ENCODE results near the gene FAM47E. TPM values are rescaled to one million over a fixed set of nuclear protein-coding genes. Genes with fewer than 3 reads are reported as not detected.

Gene FAM47E, protein sequence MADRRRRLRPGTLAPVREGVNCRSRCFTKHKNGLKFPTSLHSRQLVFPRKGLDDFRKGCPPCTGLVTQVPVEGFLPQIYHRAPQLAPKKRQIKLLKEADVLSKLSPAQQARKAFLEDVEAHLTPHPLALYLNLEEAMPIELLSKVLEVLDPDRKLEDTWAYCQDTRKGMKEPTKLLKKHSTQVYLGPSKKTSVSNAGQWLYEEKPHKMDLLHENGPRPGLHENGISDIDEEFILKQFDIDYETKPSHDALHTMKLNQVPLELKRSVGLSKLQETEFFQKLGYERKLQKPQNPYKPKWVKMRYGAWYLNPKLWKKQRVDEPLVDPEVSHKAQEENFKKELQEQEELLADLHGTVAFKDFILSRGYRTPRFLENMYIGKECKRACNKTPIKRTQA
- total RNA-seq, result 0.32 and 1.4 TPM in 2 replicates

DNA sequence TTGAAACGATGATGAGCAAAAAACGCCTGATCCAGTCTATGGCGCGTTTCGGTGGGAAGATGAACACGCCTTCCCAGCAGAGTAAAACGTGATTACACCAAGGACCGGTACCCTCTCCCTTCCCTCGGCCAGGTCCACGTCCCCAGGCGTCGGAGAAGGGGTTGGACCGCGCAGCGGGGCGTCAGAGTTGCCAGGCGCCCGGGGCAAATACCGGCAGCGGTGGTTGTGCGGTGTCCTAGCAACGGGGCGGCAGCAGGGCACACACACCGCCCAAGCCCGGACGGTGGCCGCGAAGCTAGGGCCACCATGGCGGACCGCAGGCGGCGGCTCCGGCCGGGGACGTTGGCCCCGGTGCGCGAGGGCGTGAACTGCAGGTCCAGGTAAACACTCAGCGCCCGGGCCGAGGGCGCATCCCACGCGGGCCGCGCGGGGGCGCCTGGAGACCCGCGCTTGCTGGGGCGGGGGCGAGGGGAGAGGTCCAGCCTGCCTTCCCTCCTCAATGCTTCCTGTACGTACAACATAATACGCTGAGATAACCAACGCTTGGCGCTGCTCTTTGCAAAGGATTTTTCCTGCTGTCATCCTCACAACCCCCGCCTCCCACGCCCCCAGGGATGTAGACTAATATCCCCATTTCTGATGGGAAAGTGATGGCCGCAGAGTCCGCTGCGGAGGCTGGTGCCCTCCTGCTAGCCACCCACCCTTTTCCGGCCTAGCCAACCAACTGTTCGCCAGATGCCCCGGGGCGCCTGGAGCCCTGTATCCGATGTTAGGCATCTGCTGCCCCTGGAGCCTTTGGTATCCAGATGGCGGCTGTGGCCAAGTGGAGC is at the start of gene FAM47E:
FAM47E (plus strand) TSS at position 281 of the 830 bp plus-strand sequence; CDS start at position 307, 26 bp downstream.

DNA sequence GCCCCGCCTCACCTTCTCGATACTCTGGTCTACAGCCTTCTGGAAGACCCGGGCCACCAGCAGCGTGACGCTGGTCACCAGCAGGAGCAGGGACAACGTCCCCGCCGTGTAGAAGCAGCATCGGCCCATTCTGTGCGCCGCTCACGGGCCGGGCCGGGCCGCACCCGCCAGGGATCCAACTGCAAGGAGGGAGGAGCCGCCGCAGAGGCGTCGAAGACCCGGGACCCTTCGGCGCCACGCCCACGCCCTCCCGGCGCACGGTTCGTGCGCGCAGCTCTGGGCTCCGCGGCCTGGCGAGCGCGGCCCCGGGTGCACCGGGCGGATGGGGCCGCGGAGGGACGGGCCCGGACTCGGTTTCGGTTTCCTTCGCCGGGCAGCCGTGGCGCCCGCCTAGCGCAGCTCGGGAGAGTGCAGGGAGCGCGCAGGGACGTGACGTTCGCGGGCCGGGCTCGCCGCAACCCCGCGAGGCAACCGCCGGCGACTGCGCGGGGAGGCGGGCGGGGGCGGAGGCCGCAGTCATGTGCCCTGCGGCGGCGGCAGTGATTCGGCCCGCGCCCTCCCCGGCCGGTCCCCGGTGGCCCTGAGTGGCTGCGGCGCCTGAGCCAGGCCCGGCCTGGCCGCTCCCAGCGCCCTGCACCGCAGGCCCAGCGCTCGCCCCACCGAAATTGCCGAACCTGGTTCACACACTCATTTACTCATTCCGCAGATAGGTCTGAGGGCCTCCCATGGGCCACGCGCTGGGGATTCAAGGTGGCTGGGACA is 37.9 kb upstream of the FAM47E start, which contains the start of gene SCARB2:
SCARB2 (minus strand) TSS at position 410 of the 762 bp plus-strand sequence; CDS start at position 129, 281 bp downstream.

DNA sequence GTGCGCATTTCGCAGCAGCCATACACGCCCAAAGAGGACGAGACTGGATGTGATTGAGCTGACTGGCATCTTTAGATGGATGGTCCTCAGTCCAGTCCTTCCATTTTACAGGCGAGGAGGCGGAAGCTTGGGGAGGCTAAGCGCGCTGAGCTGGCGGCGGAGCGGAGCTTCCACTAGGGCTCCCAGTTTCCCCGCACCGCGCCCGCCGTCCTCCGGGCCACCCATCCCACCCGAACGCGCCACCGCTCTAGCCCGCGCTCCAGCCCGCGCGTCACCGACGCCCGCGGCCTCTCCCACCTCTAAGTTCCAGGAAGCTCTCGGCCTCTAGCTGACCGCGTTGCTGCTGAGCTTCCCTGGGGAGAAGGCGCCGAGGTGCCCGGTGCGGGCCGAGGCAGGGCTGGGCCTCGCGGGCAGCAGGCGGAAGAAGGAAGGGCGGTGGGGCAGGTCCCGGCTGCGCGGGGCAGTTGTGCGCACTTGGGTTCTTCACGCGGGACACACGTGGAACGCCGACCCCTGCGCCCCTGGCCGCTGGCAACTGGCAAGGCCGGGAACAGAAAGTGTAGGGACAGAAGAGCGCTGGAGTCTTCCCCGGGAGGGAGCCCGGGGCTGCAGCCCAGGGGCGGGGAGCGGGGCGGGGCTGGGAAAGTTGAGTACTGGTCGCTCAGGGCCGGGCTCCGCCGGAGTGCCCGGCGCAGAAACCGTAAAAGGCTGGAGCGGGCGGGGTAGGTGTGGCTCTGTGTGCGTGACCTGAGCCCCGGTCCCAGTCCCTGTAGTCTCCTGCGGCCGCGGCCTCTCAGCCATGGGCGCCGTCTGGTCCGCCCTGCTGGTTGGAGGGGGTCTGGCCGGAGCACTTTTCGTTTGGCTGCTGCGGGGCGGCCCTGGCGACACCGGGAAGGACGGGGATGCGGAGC is 54.7 kb downstream of the FAM47E start, which contains the start of gene STBD1:
STBD1 (plus strand) TSS at position 763 of the 911 bp plus-strand sequence; CDS start at position 800, 37 bp downstream.

Other genes with a start within 250 kb of the FAM47E start
- gene CXCL9, start 244.2 kb upstream of the FAM47E start, total RNA-seq, result not detected in 2 replicates
- under 0.01 TPM in 1 of 2 replicates, not detected in the other for gene CXCL10, start 228.2 kb upstream of the FAM47E start, total RNA-seq
- gene CXCL11, start 215.7 kb upstream of the FAM47E start, total RNA-seq, result not detected in 2 replicates
- 0.09 and 0.16 TPM in 2 replicates for gene ART3, start 177.0 kb upstream of the FAM47E start, total RNA-seq
- 39.1 and 73.7 TPM in 2 replicates for gene NUP54, start 103.3 kb upstream of the FAM47E start, total RNA-seq
- 235 and 442 TPM in 2 replicates for gene SCARB2, start 37.9 kb upstream of the FAM47E start, total RNA-seq
- gene STBD1, start 55.0 kb downstream of the FAM47E start, total RNA-seq, result 3.9 and 7.1 TPM in 2 replicates
- gene CCDC158, start 169.4 kb downstream of the FAM47E start, total RNA-seq, result 0.09 and 0.16 TPM in 2 replicates
- 2.7 and 3.5 TPM in 2 replicates for gene SHROOM3, start 183.5 kb downstream of the FAM47E start, total RNA-seq